IPS-18a (cell line): Measurements from ENCODE around the gene AIG1.

ENCODE experiments used
- H3K27ac ChIP-seq: one replicate; pipeline ENCODE4 v1.5.1; 2013; ENCODE audit warnings: low read length
- H3K27me3 ChIP-seq: one replicate; pipeline ENCODE4 v1.6.1; 2013; ENCODE audit warnings: mild to moderate bottlenecking, low read length; ENCODE audit not compliant: control insufficient read depth, insufficient read depth
- H3K36me3 ChIP-seq: one replicate; pipeline ENCODE4 v1.6.1; 2013; ENCODE audit warnings: low read depth, low read length; ENCODE audit not compliant: control insufficient read depth
- H3K4me1 ChIP-seq: one replicate; pipeline ENCODE4 v1.6.1; 2013; ENCODE audit warnings: low read depth, low read length; ENCODE audit not compliant: control insufficient read depth
- H3K4me3 ChIP-seq: one replicate; pipeline ENCODE4 v1.5.1; 2013; ENCODE audit warnings: low read length
- H3K9ac ChIP-seq: one replicate; pipeline ENCODE4 v1.6.1; 2013; ENCODE audit warnings: mild to moderate bottlenecking, low read length, moderate library complexity
- H3K9me3 ChIP-seq: one replicate; pipeline ENCODE4 v1.6.1; 2013; ENCODE audit warnings: low read depth, low read length; ENCODE audit not compliant: control insufficient read depth

Gene AIG1

GRCh38 chr6:143325379-143326140 lies 264.9 kb downstream of the AIG1 start:
- Histone ChIP-seq H3K4me1 (no peaks in the 10 kb centered on the region), H3K27ac (no peak overlapping the region)

DNA sequence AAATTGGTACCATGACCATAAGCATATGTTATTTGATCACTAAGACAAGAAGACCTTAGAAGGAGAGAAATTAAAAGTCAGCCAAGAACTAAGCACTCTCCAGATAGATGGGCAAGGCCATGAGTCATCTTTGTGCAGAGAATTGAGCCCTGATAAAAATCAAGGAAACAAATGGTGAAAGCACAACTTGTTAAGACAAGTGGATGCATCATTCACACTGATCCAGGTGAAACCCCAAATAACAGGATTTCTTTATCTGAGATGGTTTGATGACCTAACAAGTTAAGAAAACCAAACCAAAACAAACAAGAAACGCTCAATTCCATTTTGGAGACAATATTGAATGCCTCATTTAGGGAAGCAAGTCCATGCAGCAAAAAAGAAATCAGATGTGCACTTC lies 268.2 kb downstream of the AIG1 start:
- no peaks in the 10 kb centered on the region for H3K9me3 ChIP-seq
- H3K4me1 ChIP-seq = no peaks in the 10 kb centered on the region
- H3K27ac ChIP-seq = no peak overlapping the region
- no peaks in the 10 kb centered on the region for H3K27me3 ChIP-seq
- no peaks in the 10 kb centered on the region for H3K36me3 ChIP-seq
- no peak overlapping the region for H3K4me3 ChIP-seq
- H3K9ac ChIP-seq = no peak overlapping the region

More at GRCh38 chr6:143325379-143326140, 264.9 kb downstream of the AIG1 start:
- Histone ChIP-seq H3K4me3 (no peak overlapping the region), H3K27me3 (no peaks in the 10 kb centered on the region), H3K9me3 (no peaks in the 10 kb centered on the region), H3K36me3 (no peaks in the 10 kb centered on the region), H3K9ac (no peak overlapping the region)

- H3K27me3 ChIP-seq = no peaks in the 10 kb centered on the region
- H3K36me3 ChIP-seq = no peaks in the 10 kb centered on the region
- no peaks in the 10 kb centered on the region for H3K9me3 ChIP-seq
- no peak overlapping the region for H3K4me3 ChIP-seq
- no peaks in the 10 kb centered on the region for H3K4me1 ChIP-seq
- H3K9ac ChIP-seq = no peak overlapping the region
- H3K27ac ChIP-seq = no peak overlapping the region
These were observed 268.6 kb downstream of the AIG1 start for GRCh38 chr6:143329323-143329722.

GRCh38 chr6:143331362-143331761 lies 270.7 kb downstream of the AIG1 start:
- Histone ChIP-seq H3K27me3 (no peaks in the 10 kb centered on the region), H3K4me3 (no peak overlapping the region), H3K9me3 (no peaks in the 10 kb centered on the region), H3K36me3 (no peaks in the 10 kb centered on the region), H3K27ac (no peak overlapping the region), H3K4me1 (no peaks in the 10 kb centered on the region), H3K9ac (no peak overlapping the region)

GRCh38 chr6:143332153-143332845 lies 271.6 kb downstream of the AIG1 start:
- no peaks in the 10 kb centered on the region for H3K36me3 ChIP-seq
- H3K9me3 ChIP-seq = no peaks in the 10 kb centered on the region
- no peak overlapping the region for H3K9ac ChIP-seq
- H3K4me1 ChIP-seq = no peaks in the 10 kb centered on the region
- H3K27me3 ChIP-seq = no peaks in the 10 kb centered on the region
- H3K27ac ChIP-seq = no peak overlapping the region
- no peak overlapping the region for H3K4me3 ChIP-seq

- no peaks in the 10 kb centered on the region for H3K9me3 ChIP-seq
- H3K27ac ChIP-seq = no peak overlapping the region
- H3K4me1 ChIP-seq = no peaks in the 10 kb centered on the region
- H3K27me3 ChIP-seq = no peaks in the 10 kb centered on the region
- no peak overlapping the region for H3K9ac ChIP-seq
- no peaks in the 10 kb centered on the region for H3K36me3 ChIP-seq
- no peak overlapping the region for H3K4me3 ChIP-seq
These were observed 272.4 kb downstream of the AIG1 start for GRCh38 chr6:143333081-143333480.

GRCh38 chr6:143333749-143334520 lies 273.2 kb downstream of the AIG1 start:
- no peak overlapping the region for H3K27ac ChIP-seq
- no peaks in the 10 kb centered on the region for H3K27me3 ChIP-seq
- no peak overlapping the region for H3K4me3 ChIP-seq
- no peaks in the 10 kb centered on the region for H3K36me3 ChIP-seq
- no peaks in the 10 kb centered on the region for H3K9me3 ChIP-seq
- no peaks in the 10 kb centered on the region for H3K4me1 ChIP-seq
- no peak overlapping the region for H3K9ac ChIP-seq

DNA sequence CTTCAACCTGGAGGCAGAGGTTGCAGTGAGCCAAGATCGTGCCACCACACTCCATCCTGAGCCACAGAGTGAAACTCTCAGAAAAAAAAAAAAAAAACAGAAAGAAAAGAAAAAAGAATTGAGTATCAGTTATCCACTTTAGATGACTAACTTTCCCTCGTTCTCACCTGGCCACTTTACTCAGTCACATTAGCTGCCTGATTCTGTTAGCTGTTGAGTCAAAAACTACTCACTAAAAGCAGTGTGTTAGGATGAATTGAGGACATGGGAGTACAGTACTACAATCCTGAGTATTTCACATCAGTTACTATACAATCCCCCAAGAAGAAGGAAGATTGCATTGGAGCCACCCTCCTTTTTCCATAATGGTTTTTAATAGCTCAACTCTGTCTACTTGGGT lies 275.2 kb downstream of the AIG1 start:
- no peaks in the 10 kb centered on the region for H3K36me3 ChIP-seq
- no peaks in the 10 kb centered on the region for H3K9me3 ChIP-seq
- no peak overlapping the region for H3K9ac ChIP-seq
- no peak overlapping the region for H3K27ac ChIP-seq
- H3K4me3 ChIP-seq = no peak overlapping the region
- H3K4me1 ChIP-seq = no peaks in the 10 kb centered on the region
- H3K27me3 ChIP-seq = no peaks in the 10 kb centered on the region

DNA sequence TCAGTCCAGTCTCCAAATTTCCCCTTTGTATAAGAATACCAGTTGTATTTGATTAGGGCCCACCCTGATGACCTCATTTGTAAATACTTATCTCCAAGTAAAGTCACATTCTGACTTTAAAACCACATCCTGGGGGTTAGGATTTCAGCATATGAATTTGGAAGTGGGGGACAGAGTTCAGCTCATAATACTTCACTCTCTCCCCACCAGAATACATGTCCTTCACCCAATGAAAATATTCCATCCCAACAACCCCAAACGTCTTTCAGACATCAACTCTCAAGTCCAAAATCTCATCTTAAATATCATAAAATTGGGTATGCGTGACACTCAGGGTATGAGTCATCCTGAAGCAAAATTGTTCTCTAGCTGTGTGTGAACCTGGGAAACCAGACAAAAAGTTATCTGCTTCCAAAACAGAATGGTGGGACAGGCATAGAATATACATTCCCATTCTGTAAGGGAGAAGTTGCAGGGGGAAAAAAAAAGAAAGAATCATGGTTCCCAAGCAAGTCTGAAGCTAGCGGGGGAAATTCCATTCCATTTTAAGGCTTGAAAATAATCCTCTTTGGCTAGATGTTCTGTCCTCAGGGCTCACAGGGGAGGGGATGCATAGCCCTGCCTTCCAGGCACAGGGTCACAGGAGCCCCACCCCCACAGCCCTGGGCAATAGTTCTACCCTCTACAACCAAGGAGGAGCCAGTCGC lies 275.9 kb downstream of the AIG1 start:
- Histone ChIP-seq H3K36me3 (no peaks in the 10 kb centered on the region), H3K4me1 (no peaks in the 10 kb centered on the region)

DNA sequence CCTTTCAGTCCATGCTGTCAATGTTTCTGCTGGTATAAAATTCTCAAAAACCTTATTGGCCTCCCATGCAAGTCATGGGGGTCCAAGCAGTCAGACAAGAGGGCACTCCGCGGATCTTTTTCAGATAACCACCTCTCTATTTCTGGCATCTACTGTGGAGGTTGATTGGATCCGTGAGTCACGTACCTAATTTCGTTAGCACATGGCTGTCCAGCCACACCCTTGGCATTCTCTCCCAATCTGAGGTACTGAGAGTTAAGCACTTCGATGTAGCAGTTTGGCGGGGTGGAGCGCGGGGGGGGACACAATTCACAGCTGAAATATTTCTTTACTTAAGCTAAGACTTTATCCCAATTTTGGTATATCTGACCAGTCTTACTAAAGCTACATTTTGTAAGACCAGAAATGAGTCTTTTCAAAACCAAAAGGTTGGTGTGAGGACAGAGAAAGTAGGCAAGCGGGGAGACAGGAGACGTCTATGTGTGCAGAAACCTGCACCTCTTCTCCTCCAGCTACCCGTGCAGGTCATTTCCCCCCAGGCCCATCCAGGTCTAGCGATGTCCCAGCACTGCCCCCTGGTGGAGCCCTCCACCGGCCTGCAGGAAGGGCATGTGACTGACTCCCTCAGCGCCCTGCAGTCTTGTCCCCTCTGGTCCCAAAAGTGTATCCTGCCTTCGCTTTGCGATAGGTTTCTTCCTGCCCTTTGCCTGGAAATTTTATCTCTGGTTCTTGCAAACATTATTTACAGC lies 276.7 kb downstream of the AIG1 start:
- Histone ChIP-seq H3K4me1 (no peaks in the 10 kb centered on the region), H3K9me3 (no peaks in the 10 kb centered on the region), H3K9ac (no peak overlapping the region), H3K27ac (no peak overlapping the region), H3K36me3 (no peaks in the 10 kb centered on the region), H3K27me3 (no peaks in the 10 kb centered on the region), H3K4me3 (no peak overlapping the region)

More for the DNA sequence above, 275.9 kb downstream of the AIG1 start:
- Histone ChIP-seq H3K4me3 (no peak overlapping the region), H3K27ac (no peak overlapping the region), H3K27me3 (no peaks in the 10 kb centered on the region), H3K9me3 (no peaks in the 10 kb centered on the region), H3K9ac (no peak overlapping the region)
